Astrocyte (in vitro differentiated cells and primary cell): ENCODE results near the gene SYNC. TPM values are rescaled to one million over a fixed set of nuclear protein-coding genes. Genes with fewer than 3 reads are reported as not detected.
A peak's percentile ranks its signal among the peaks of the same experiment; 100 is the strongest.

Source experiments
- DNase-seq: peaks from one replicate; pipeline ENCODE4 v3.0.0-alpha.2; 2010; ENCODE audit warnings: low read depth
- FAIRE-seq: peaks from 2 replicates; lab custom pipeline; 2011; peaks lifted over from hg19 to GRCh38; lab: Jason Lieb, UNC
- H2AFZ ChIP-seq: 2 replicates; pipeline ENCODE4 v1.6.0; 2012; ENCODE audit warnings: low read depth, low read length, inconsistent platforms
- H3K27ac ChIP-seq: 2 replicates; pipeline ENCODE4 v1.5.1; 2011; ENCODE audit warnings: low read depth, low read length, inconsistent platforms
- H3K27me3 ChIP-seq: 2 replicates; pipeline ENCODE4 v1.6.0; 2011; ENCODE audit warnings: low read length, inconsistent platforms; ENCODE audit not compliant: insufficient read depth
- H3K36me3 ChIP-seq: 2 replicates; pipeline ENCODE4 v1.5.1; 2011; ENCODE audit warnings: low read length, inconsistent platforms; ENCODE audit not compliant: insufficient read depth
- H3K4me1 ChIP-seq: 2 replicates; pipeline ENCODE4 v1.5.1; 2011; ENCODE audit warnings: low read length, inconsistent platforms; ENCODE audit not compliant: insufficient read depth
- H3K4me2 ChIP-seq: 2 replicates; pipeline ENCODE4 v1.6.0; 2012; ENCODE audit warnings: low read length, inconsistent platforms
- H3K4me3 ChIP-seq: 2 replicates; pipeline ENCODE4 v1.5.1; 2011; ENCODE audit warnings: low read depth, mild to moderate bottlenecking, low read length, inconsistent platforms; ENCODE audit not compliant: insufficient read depth
- H3K79me2 ChIP-seq: 2 replicates; pipeline ENCODE4 v1.6.0; 2012; ENCODE audit warnings: mild to moderate bottlenecking, low read length, inconsistent platforms; ENCODE audit not compliant: insufficient read depth
- H3K9ac ChIP-seq: 2 replicates; pipeline ENCODE4 v1.6.0; 2012; ENCODE audit warnings: mild to moderate bottlenecking, low read length, inconsistent platforms
- H3K9me3 ChIP-seq: 2 replicates; pipeline ENCODE4 v1.5.1; 2012; ENCODE audit warnings: low read depth, mild to moderate bottlenecking, low read length, inconsistent platforms; ENCODE audit not compliant: insufficient read depth
- H4K20me1 ChIP-seq: 2 replicates; pipeline ENCODE4 v1.6.0; 2012; ENCODE audit warnings: low read length, inconsistent platforms; ENCODE audit not compliant: insufficient read depth
- H3K27ac Mint-ChIP-seq: one replicate; pipeline ENCODE4 v1.8.0; 2021; ENCODE audit warnings: mild to moderate bottlenecking, mixed read lengths; ENCODE audit not compliant: unreplicated experiment
- H3K27me3 Mint-ChIP-seq: one replicate; pipeline ENCODE4 v1.8.0; 2021; ENCODE audit warnings: low read depth, mixed read lengths; ENCODE audit not compliant: unreplicated experiment
- H3K36me3 Mint-ChIP-seq: one replicate; pipeline ENCODE4 v1.8.0; 2021; ENCODE audit warnings: low read depth, mixed read lengths; ENCODE audit not compliant: unreplicated experiment
- H3K4me1 Mint-ChIP-seq: one replicate; pipeline ENCODE4 v1.8.0; 2021; ENCODE audit warnings: low read depth, mixed read lengths; ENCODE audit not compliant: unreplicated experiment
- H3K4me3 Mint-ChIP-seq: one replicate; pipeline ENCODE4 v1.8.0; 2021; ENCODE audit warnings: mild to moderate bottlenecking, moderate library complexity, mixed read lengths; ENCODE audit not compliant: unreplicated experiment
- H3K9me3 Mint-ChIP-seq: one replicate; pipeline ENCODE4 v1.8.0; 2021; ENCODE audit warnings: mild to moderate bottlenecking, mixed read lengths; ENCODE audit not compliant: unreplicated experiment
- EZH2 ChIP-seq: IDR thresholded peaks from 2 replicates; pipeline ENCODE4 v1.6.1; 2012; ENCODE audit warnings: mild to moderate bottlenecking, low read length, inconsistent platforms; ENCODE audit not compliant: insufficient read depth
- total RNA-seq: library from RNA; stranded (reverse); gene quantifications from 2 replicates; pipeline ENCODE4 v1.2.1, GENCODE V29; 2021
- TF ChIP-seq, protein P1 (sequence below): IDR thresholded peaks from 2 replicates; pipeline ENCODE4 v1.5.1; 2011; ENCODE audit warnings: low read depth, mild to moderate bottlenecking, inconsistent platforms, low read length, moderate library complexity; ENCODE audit not compliant: insufficient read depth

Gene SYNC
- total RNA-seq, 1 donor from 2014 or later: 20.6 TPM

DNA sequence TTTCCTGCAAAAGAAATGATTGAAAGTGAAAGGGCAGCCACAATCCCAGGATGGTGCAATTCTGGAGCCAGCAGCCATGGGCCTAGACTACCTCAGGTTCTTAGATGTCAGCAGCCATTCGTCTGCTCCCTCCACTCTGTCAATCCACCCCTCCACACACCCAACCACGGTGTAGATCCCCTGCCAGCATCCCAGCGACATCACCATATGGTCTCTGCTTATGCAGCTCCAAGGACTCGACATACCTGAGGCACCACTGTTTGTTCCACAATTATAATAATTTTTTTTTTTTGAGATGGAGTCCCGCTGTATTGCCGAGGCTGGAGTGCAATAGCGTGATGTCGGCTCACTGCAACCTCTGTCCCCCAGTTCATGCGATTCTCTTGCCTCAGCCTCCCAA is 6.5 kb downstream of the SYNC start:
- Histone ChIP-seq H3K79me2 (peaks cover 91% of the 10 kb centered on the region), H3K4me2 (no peak overlapping the region), H2AFZ (no peak overlapping the region), H4K20me1 (peaks cover 72% of the 10 kb centered on the region), H3K27ac (no peak overlapping the region), H3K36me3 (peaks cover 18% of the 10 kb centered on the region), H3K9ac (no peak overlapping the region), H3K9me3 (no peaks in the 10 kb centered on the region), H3K4me3 (no peak overlapping the region), H3K4me1 (peaks cover 20% of the 10 kb centered on the region), H3K27me3 (no peaks in the 10 kb centered on the region)
- Mint-ChIP-seq H3K27me3 (no peaks in the 10 kb centered on the region), H3K27ac (no peak overlapping the region), H3K4me3 (no peak overlapping the region), H3K4me1 (peaks cover 8% of the 10 kb centered on the region), H3K9me3 (no peaks in the 10 kb centered on the region), H3K36me3 (peaks cover 20% of the 10 kb centered on the region)
- FAIRE-seq: no peak
- no peak for DNase-seq
- TF ChIP-seq, protein P1, sequence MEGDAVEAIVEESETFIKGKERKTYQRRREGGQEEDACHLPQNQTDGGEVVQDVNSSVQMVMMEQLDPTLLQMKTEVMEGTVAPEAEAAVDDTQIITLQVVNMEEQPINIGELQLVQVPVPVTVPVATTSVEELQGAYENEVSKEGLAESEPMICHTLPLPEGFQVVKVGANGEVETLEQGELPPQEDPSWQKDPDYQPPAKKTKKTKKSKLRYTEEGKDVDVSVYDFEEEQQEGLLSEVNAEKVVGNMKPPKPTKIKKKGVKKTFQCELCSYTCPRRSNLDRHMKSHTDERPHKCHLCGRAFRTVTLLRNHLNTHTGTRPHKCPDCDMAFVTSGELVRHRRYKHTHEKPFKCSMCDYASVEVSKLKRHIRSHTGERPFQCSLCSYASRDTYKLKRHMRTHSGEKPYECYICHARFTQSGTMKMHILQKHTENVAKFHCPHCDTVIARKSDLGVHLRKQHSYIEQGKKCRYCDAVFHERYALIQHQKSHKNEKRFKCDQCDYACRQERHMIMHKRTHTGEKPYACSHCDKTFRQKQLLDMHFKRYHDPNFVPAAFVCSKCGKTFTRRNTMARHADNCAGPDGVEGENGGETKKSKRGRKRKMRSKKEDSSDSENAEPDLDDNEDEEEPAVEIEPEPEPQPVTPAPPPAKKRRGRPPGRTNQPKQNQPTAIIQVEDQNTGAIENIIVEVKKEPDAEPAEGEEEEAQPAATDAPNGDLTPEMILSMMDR: no peak
- TF ChIP-seq EZH2: no peak

DNA sequence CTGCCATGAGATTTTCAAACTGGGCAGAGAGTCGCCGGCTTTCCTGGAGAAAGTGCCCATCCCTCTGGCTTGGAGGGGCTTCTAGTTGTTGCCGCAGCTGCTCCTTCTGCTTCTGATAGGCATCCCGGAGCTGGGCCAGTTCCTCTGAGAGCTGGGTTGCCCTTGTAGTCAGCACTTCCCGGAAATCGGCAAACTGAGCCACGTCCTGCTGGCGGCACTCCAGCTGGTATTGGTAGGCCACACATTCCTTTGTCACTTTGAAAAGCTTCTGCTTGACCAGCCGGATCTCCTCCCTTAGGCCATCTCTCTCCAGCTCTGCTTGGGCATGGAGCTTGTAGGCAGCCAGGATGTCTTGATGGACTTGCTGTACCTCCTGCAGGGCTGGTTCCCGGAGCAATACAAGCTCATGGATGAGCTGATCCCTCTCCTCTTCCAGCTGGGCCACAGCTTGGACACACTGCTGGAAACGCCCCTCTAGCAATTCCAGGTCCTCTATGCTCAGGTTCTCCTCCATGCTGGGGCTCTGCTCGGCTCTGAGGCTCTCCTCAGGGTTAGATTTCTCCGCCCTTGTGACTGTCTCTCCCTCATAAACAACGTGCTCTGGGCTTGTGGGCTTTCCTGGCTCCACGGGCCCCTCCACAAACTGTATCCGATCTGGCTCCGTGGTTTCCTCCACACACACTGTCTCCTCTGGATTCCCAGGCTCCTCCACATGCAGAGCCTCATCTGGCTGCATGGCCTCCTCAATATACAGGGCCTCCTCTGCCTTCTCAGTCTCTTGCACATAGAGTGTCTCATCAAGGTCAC is 7.3 kb downstream of the SYNC start:
- Histone ChIP-seq H4K20me1 (peaks cover 70% of the 10 kb centered on the region), H3K4me3 (no peak overlapping the region), H3K27me3 (no peaks in the 10 kb centered on the region), H3K4me2 (no peak overlapping the region), H3K9ac (no peak overlapping the region), H3K9me3 (no peaks in the 10 kb centered on the region), H3K27ac (no peak overlapping the region), H3K4me1 (peaks cover 15% of the 10 kb centered on the region), H2AFZ (no peak overlapping the region), H3K36me3 (peaks cover 18% of the 10 kb centered on the region), H3K79me2 (peaks cover 88% of the 10 kb centered on the region)
- Mint-ChIP-seq H3K27me3 (no peaks in the 10 kb centered on the region), H3K4me3 (no peak overlapping the region), H3K27ac (no peak overlapping the region), H3K9me3 (no peaks in the 10 kb centered on the region), H3K4me1 (peaks cover 8% of the 10 kb centered on the region), H3K36me3 (peaks cover 20% of the 10 kb centered on the region)
- FAIRE-seq (no peak), DNase-seq (peak; percentile 78)
- TF ChIP-seq, protein P1: no peak
- TF ChIP-seq EZH2: no peak
